IPS-NIHi7 (cell line): ENCODE results near the gene ANKFY1.

Experiments
- DNase-seq: peaks from one replicate; pipeline ENCODE4 v3.0.0; 2012; ENCODE audit warnings: mixed read lengths; ENCODE audit errors: extremely low spot score

Gene ANKFY1

GRCh38 chr17:4179071-4179470 lies 84.7 kb downstream of the ANKFY1 start:
- DNase-seq: no peak

- no peak for DNase-seq
These were observed 85.1 kb downstream of the ANKFY1 start for GRCh38 chr17:4178651-4179050.

- DNase-seq: no peak
These were observed 86.0 kb downstream of the ANKFY1 start for GRCh38 chr17:4177806-4178205.

- DNase-seq: no peak
These were observed 86.8 kb downstream of the ANKFY1 start for GRCh38 chr17:4176808-4177472.

GRCh38 chr17:4175921-4176807 lies 87.6 kb downstream of the ANKFY1 start:
- no peak for DNase-seq

GRCh38 chr17:4174556-4174955 lies 89.2 kb downstream of the ANKFY1 start:
- no peak for DNase-seq

GRCh38 chr17:4173781-4174180 lies 90.0 kb downstream of the ANKFY1 start:
- DNase-seq: no peak

- no peak for DNase-seq
These were observed 91.4 kb downstream of the ANKFY1 start for GRCh38 chr17:4172356-4172755.

- no peak for DNase-seq
These were observed 93.0 kb downstream of the ANKFY1 start for GRCh38 chr17:4170639-4171280.

GRCh38 chr17:4167786-4168185 lies 96.0 kb downstream of the ANKFY1 start:
- no peak for DNase-seq

GRCh38 chr17:4166419-4166818 lies 97.4 kb downstream of the ANKFY1 start:
- no peak for DNase-seq

GRCh38 chr17:4165301-4166010 lies 98.3 kb downstream of the ANKFY1 start:
- DNase-seq: no peak

GRCh38 chr17:4163951-4164350 lies 99.8 kb downstream of the ANKFY1 start:
- no peak for DNase-seq

GRCh38 chr17:4162775-4163466 lies 100.9 kb downstream of the ANKFY1 start:
- no peak for DNase-seq

- no peak for DNase-seq
These were observed 101.5 kb downstream of the ANKFY1 start for GRCh38 chr17:4162321-4162720.

- DNase-seq: no peak
These were observed 101.8 kb downstream of the ANKFY1 start for GRCh38 chr17:4161967-4162305.

- peak; percentile 67 for DNase-seq
These were observed 102.4 kb downstream of the ANKFY1 start for GRCh38 chr17:4161192-4161966.

- no peak for DNase-seq
These were observed 103.4 kb downstream of the ANKFY1 start for GRCh38 chr17:4160294-4160859.

- no peak for DNase-seq
These were observed 104.0 kb downstream of the ANKFY1 start for GRCh38 chr17:4159761-4160160.

GRCh38 chr17:4157618-4158333 lies 106.0 kb downstream of the ANKFY1 start:
- DNase-seq: no peak
